K562 (cell line): ENCODE measurements around the gene A4GNT. TPM values are rescaled to one million over a fixed set of nuclear protein-coding genes. Genes with fewer than 3 reads are reported as not detected.

Source experiments
- ATAC-seq: fragments of 200-7000 bp; cut with Tn5 transposase; 3 replicates; pipeline ENCODE4 v1.9.1; 2020; ENCODE audit warnings: moderate library complexity
- BruUV-seq: library from RNA; stranded (reverse); fragments of 400-500 nt; replicated peaks from 2 replicates; lab custom pipeline; 2021; lab: Mats Ljungman, UMichigan
- CTCF ChIA-PET: fragments of 300-600 bp; formaldehyde crosslinking; extraction: SDS; loops from one replicate; lab custom pipeline; 2021; ENCODE audit warnings: low intra/inter-chr PET ratio; lab: Yijun Ruan, JAX
- POLR2A ChIA-PET: fragments of 300-600, 350-650 bp; sonication (Branson Sonifier 250); formaldehyde crosslinking; extraction: SDS; loops from one replicate; lab custom pipeline; 2021; ENCODE audit warnings: antibody characterized with exemption, inconsistent platforms; lab: Yijun Ruan, JAX
- DNase-seq, 4 experiments: peaks; one replicate each; pipeline versions ENCODE4 v3.0.0 to v3.0.0-alpha.2; 2011 to 2018; ENCODE audit warnings: low spot score in 3 of 4, mixed read lengths in 3 of 4; ENCODE audit errors: extremely low read depth in 1 of 4
- FAIRE-seq: peaks from 2 replicates; lab custom pipeline; 2011; peaks lifted over from hg19 to GRCh38; lab: Jason Lieb, UNC
- H2AFZ ChIP-seq: 2 replicates; pipeline ENCODE4 v1.6.0; 2011; ENCODE audit warnings: low read depth, low read length, control low read depth, inconsistent platforms
- H3K27ac ChIP-seq: fragments of 200-600 bp; 3 replicates; pipeline ENCODE4 v1.8.0; 2011; ENCODE audit warnings: low read depth, mild to moderate bottlenecking, control low read depth, inconsistent platforms, low read length, moderate library complexity, mixed read lengths; ENCODE audit errors: extremely low read depth
- H3K27me3 ChIP-seq, 2 experiments: fragments of 300-600 bp in 1 of 2; 2 replicates in 1 of 2; 3 replicates in 1 of 2; pipeline versions ENCODE4 v1.6.0 to v1.8.0; 2011; ENCODE audit warnings: inconsistent platforms in 2 of 2, low read length in 2 of 2, mild to moderate bottlenecking in 1 of 2, mixed read lengths in 1 of 2, moderate library complexity in 1 of 2; ENCODE audit not compliant: control insufficient read depth in 2 of 2, insufficient read depth in 2 of 2
- H3K36me3 ChIP-seq: fragments of 300-600 bp; 3 replicates; pipeline ENCODE4 v1.8.0; 2011; ENCODE audit warnings: mild to moderate bottlenecking, low read length, inconsistent platforms; ENCODE audit not compliant: control insufficient read depth, insufficient read depth
- H3K4me1 ChIP-seq, 2 experiments: fragments of 200-600 bp in 1 of 2; replicated peaks in 1 of 2; 2 replicates in 1 of 2; 3 replicates in 1 of 2; pipeline versions ENCODE4 v1.5.1 to v1.8.0; 2011; ENCODE audit warnings: inconsistent platforms in 2 of 2, low read length in 2 of 2, mild to moderate bottlenecking in 1 of 2, mixed read lengths in 1 of 2, moderate library complexity in 1 of 2; ENCODE audit not compliant: control insufficient read depth in 2 of 2, insufficient read depth in 2 of 2
- H3K4me2 ChIP-seq: 2 replicates; pipeline ENCODE4 v1.6.1; 2011; ENCODE audit warnings: low read length, control low read depth, inconsistent platforms, mixed read lengths; ENCODE audit not compliant: insufficient read depth
- H3K4me3 ChIP-seq: fragments of 200-600 bp; sonication (generic), shearing (Covaris generic); 2 replicates; pipeline ENCODE4 v1.5.1; 2016; ENCODE audit warnings: control low read depth, inconsistent platforms
- H3K79me2 ChIP-seq: fragments of 200-600 bp; 3 replicates; pipeline ENCODE4 v1.8.0; 2011; ENCODE audit warnings: low read length, inconsistent platforms; ENCODE audit not compliant: control insufficient read depth, insufficient read depth
- H3K9ac ChIP-seq, 2 experiments: 2 replicates each; pipeline versions ENCODE4 v1.6.0 to v1.6.1; 2011; ENCODE audit warnings: low read depth in 2 of 2, low read length in 2 of 2, control low read depth in 1 of 2, inconsistent platforms in 1 of 2, mild to moderate bottlenecking in 1 of 2, mixed read lengths in 1 of 2; ENCODE audit not compliant: insufficient read depth in 1 of 2
- H3K9me1 ChIP-seq: one replicate; pipeline ENCODE4 v1.6.0; 2011; ENCODE audit warnings: inconsistent platforms, mild to moderate bottlenecking, low read length, moderate library complexity; ENCODE audit not compliant: control insufficient read depth, insufficient read depth
- H3K9me3 ChIP-seq: replicated peaks from 2 replicates; pipeline ENCODE4 v1.5.1; 2011; ENCODE audit warnings: low read depth, low read length, inconsistent platforms; ENCODE audit not compliant: control insufficient read depth, insufficient read depth
- H4K20me1 ChIP-seq: replicated peaks from 2 replicates; pipeline ENCODE4 v1.6.1; 2011; ENCODE audit warnings: low read length, inconsistent platforms, mixed read lengths; ENCODE audit not compliant: control insufficient read depth, insufficient read depth
- ATF1 ChIP-seq, 2 experiments: fragments of 450-650 bp in 1 of 2; IDR thresholded peaks; 2 replicates each; pipeline ENCODE4 v1.6.1; 2016; ENCODE audit warnings: missing compliant biosample characterization in 1 of 2, missing genetic modification characterization in 1 of 2
- FOXA3 ChIP-seq, 2 experiments: fragments of 450-650 bp in 1 of 2; sonication (generic) in 1 of 2; formaldehyde crosslinking; IDR thresholded peaks in 1 of 2; conservative IDR thresholded peaks in 1 of 2; 2 replicates each; pipeline versions ENCODE4 v1.4.0 to v1.8.0; 2020 to 2022; ENCODE audit warnings: mild to moderate bottlenecking in 2 of 2, missing genetic modification reagents in 1 of 2
- FOXJ2 ChIP-seq: fragments of 200-800 bp; sonication (Bioruptor generic); IDR thresholded peaks from 2 replicates; pipeline ENCODE4 v1.6.1; 2016; ENCODE audit warnings: missing genetic modification characterization, missing compliant biosample characterization
- FOXK2 ChIP-seq, 2 experiments: fragments of 450-650 bp; IDR thresholded peaks in 1 of 2; conservative IDR thresholded peaks in 1 of 2; 2 replicates each; pipeline ENCODE4 v1.6.1; 2016; ENCODE audit warnings: low read depth in 2 of 2, mild to moderate bottlenecking in 1 of 2
- HBP1 ChIP-seq: fragments of 450-650 bp; formaldehyde crosslinking; IDR thresholded peaks from 2 replicates; pipeline ENCODE4 v1.4.0; 2022; ENCODE audit warnings: missing genetic modification characterization
- JUND ChIP-seq, 2 experiments: IDR thresholded peaks; 2 replicates in 1 of 2; 3 replicates in 1 of 2; pipeline ENCODE4 v1.6.1; 2011; ENCODE audit warnings: borderline replicate concordance in 2 of 2, low read depth in 2 of 2, low read length in 2 of 2, improper control_type of control experiment in 1 of 2, missing biosample characterization in 1 of 2, missing genetic modification characterization in 1 of 2, missing genetic modification reagents in 1 of 2
- KDM1A ChIP-seq, 2 experiments: fragments of 450-650 bp; IDR thresholded peaks; 2 replicates each; pipeline ENCODE4 v1.6.1; 2016; ENCODE audit warnings: mild to moderate bottlenecking in 2 of 2
- L3MBTL2 ChIP-seq: fragments of 450-650 bp; IDR thresholded peaks from 2 replicates; pipeline ENCODE4 v1.6.1; 2016; ENCODE audit warnings: mild to moderate bottlenecking, moderate library complexity
- NBN ChIP-seq: fragments of 450-650 bp; IDR thresholded peaks from 2 replicates; pipeline ENCODE4 v1.6.1; 2016; ENCODE audit warnings: low read depth, mild to moderate bottlenecking
- PCBP1 ChIP-seq: fragments of 200-400 bp; formaldehyde crosslinking; IDR thresholded peaks from 2 replicates; pipeline ENCODE4 v1.6.1; 2018; ENCODE audit warnings: mild to moderate bottlenecking, low read depth, low read length; ENCODE audit not compliant: poor library complexity, severe bottlenecking
- RBM39 ChIP-seq: fragments of 200-400 bp; formaldehyde crosslinking; optimal IDR thresholded peaks from 2 replicates; pipeline ENCODE3; 2018; ENCODE audit warnings: low read depth, low read length
- SRF ChIP-seq, 2 experiments: fragments of 250-450, 450-650 bp in 1 of 2; sonication (Bioruptor Pico) in 1 of 2; sonication (generic) in 1 of 2; formaldehyde crosslinking; IDR thresholded peaks; 2 replicates each; pipeline versions ENCODE4 v1.5.0 to v1.5.1; 2020 to 2022; ENCODE audit warnings: mild to moderate bottlenecking in 1 of 2, missing genetic modification reagents in 1 of 2
- TSC22D4 ChIP-seq: fragments of 450-650 bp; IDR thresholded peaks from 2 replicates; pipeline ENCODE4 v1.6.1; 2016; ENCODE audit warnings: missing genetic modification characterization, missing biosample characterization, control low read depth
- ZNF184 ChIP-seq: sonication (generic); formaldehyde crosslinking; IDR thresholded peaks from 2 replicates; pipeline ENCODE4 v1.5.0; 2020; ENCODE audit warnings: missing genetic modification reagents
- ZNF444 ChIP-seq: fragments of 250-450 bp; sonication (Bioruptor Pico); IDR thresholded peaks from 2 replicates; pipeline ENCODE4 v1.4.0; 2020; ENCODE audit warnings: mild to moderate bottlenecking, moderate library complexity
- ZSCAN32 ChIP-seq: fragments of 450-650 bp; formaldehyde crosslinking; IDR thresholded peaks from 2 replicates; pipeline ENCODE4 v1.4.0; 2020; ENCODE audit warnings: mild to moderate bottlenecking, moderate library complexity
- WGBS: fragments of 100-300 bp; shearing (Covaris generic); methylation state at CpG from one replicate; pipeline ENCODE4 v1.1.6; 2016; ENCODE audit warnings: low coverage, mixed read lengths; ENCODE audit not compliant: insufficient coverage; ENCODE audit errors: missing lambda C conversion rate; 5-methylcytosine and 5-hydroxymethylcytosine counted together
- in situ Hi-C: fragments of 300-500 bp; cut with MboI; formaldehyde crosslinking; loops from 4 replicates; pipeline ENCODE4 v1.15.0; 2018; ENCODE audit warnings: inconsistent platforms, mixed read lengths
- intact Hi-C: fragments of 100-400 bp; cut with micrococcal nuclease; formaldehyde crosslinking; loops from 2 replicates; pipeline ENCODE4 v1.14.2; 2022
- polyA plus RNA-seq, 8 experiments: library from polyadenylated mRNA; depleted of rRNA in 4 of 8; stranded (reverse) in 5 of 8; unstranded in 3 of 8; fragments of >200 nt; fragmentation: Nextera tagmentation in 2 of 8; fragmentation: Illumina TruSeq in 1 of 8; extraction: Ambion mirVana in 2 of 8; extraction: Trizol in 1 of 8; gene quantifications; 2 replicates each; pipeline versions ENCODE4 v1.2.1 to v1.2.3, GENCODE V29; 2011 to 2014; ENCODE audit warnings: inconsistent platforms in 1 of 8, missing spikeins in 1 of 8
- total RNA-seq, 7 experiments: library from RNA; depleted of rRNA in 6 of 7; stranded (reverse); fragments of >200 nt in 6 of 7; fragmentation: Illumina TruSeq in 2 of 7; extraction: Trizol in 2 of 7; gene quantifications; 2 replicates each; pipeline versions ENCODE4 v1.2.1 to v1.2.3, GENCODE V29; 2011 to 2021; ENCODE audit warnings: low replicate concordance in 1 of 7
- TF ChIP-seq, protein P1 (sequence below): sonication (generic); formaldehyde crosslinking; IDR thresholded peaks from 2 replicates; pipeline ENCODE4 v1.5.0; 2020; ENCODE audit warnings: missing genetic modification reagents

Gene A4GNT
- total and polyA plus RNA-seq, 9 of the 15 experiments (the other 6 are each of a cell fraction or from before 2014, with no cell fraction given) = not detected

DNA sequence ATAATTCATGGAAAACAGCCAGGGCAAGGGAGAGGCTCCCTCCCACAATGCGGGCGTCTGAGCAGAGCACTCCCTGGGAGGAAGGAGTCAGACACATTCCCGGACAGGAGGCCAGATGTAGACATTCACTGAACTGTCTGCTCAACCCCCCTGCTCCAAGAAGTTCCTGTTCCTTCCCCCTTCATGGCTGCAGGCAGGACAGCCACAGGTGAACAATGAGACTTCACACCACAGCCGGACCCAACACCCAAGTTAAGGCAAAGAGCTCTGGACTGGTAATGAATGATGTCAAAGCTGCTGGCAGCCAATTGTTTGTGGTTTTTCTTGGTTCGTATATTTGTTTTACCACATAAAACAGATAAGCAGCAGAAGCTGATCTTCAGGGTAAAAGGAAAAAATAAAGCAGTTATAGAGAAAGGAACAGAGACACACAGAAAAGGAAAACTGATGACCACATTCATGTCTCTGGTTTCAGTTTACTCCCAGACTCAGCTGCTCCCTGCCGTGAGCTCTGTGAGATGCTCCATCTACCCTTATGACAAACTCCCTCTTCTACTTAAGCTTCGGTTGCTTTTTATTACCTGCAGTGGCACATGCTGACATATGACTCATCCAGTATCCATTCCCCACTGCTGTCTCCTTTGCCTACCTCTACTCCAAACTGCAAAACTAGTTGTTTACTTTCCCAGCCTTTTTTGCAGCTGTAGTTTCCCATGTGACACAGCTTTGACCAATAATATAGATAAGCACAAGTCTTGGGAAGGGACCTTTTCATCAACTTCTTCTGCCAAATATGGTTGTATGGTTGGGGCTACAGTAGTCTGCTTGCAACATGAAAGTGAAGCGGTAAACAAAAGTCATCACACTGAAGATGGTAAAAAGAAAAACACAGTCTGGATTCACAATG lies 49.9 kb downstream of the A4GNT start:
- ChIA-PET CTCF (no interaction called here), POLR2A (interaction anchor here (0.6 kb wide), 2 partner anchors 49 to 266 kb away, joined by 3 read pairs; no protein-coding TSS in a partner anchor)
- Histone ChIP-seq H3K4me3 (no peak overlapping the region), H3K4me2 (no peak overlapping the region), H4K20me1 (no peaks in the 10 kb centered on the region; the same call in 1 of the 2 replicates), H2AFZ (no peak overlapping the region), H3K9me3 (no peaks in the 10 kb centered on the region), H3K27me3 (peaks cover 0 to 12% of the 10 kb centered on the region in 2 experiments; a peak in 2 of 5 replicates), H3K36me3 (no peaks in the 10 kb centered on the region), H3K79me2 (no peaks in the 10 kb centered on the region), H3K9ac (no peak overlapping the region), H3K4me1 (no peaks in the 10 kb centered on the region), H3K27ac (no peak overlapping the region), H3K9me1 (no peaks in the 10 kb centered on the region)
- in situ Hi-C loops = no loop called here
- intact Hi-C loops = no loop called here
- DNase-seq = no peak
- 0% methylated on average over 8 of the region's 8 CpGs for whole genome bisulfite sequencing
- no peak for FAIRE-seq
- BruUV-seq = no TSS peak
- no peak for ATAC-seq
- no peak for TF ChIP-seq NBN
- TF ChIP-seq L3MBTL2 = 0 out of 2 replicates have a peak, but pooled peaks have one; percentile 34
- TF ChIP-seq TSC22D4 = no peak
- TF ChIP-seq ZNF444 (CRISPR knock-in tag) = no peak
- TF ChIP-seq ZSCAN32 (CRISPR knock-in tag) = no peak
- TF ChIP-seq ATF1 (CRISPR knock-in tag; IDR thresholded peaks at IDR 0.05) = no peak
- TF ChIP-seq ATF1 (tag; IDR thresholded peaks at IDR 0.05) = peak; percentile 55
- no peak for TF ChIP-seq KDM1A (IDR thresholded peaks at IDR 0.05)
- 0 out of 2 replicates have a peak, but pooled peaks have one; percentile 36 for TF ChIP-seq FOXJ2
- peak; percentile 39 to 67; a peak in 2 of 4 replicates for TF ChIP-seq SRF (CRISPR knock-in tag; IDR thresholded peaks at IDR 0.05)
- peak in 1 of 2 experiments; percentile 18; a peak in 1 of 4 replicates for TF ChIP-seq FOXK2 (conservative IDR thresholded peaks at IDR 0.05 in 1 of 2, IDR thresholded peaks at IDR 0.05 in 1 of 2; ENCODE audit: low read depth in 2 of 2)
- TF ChIP-seq, protein P1, sequence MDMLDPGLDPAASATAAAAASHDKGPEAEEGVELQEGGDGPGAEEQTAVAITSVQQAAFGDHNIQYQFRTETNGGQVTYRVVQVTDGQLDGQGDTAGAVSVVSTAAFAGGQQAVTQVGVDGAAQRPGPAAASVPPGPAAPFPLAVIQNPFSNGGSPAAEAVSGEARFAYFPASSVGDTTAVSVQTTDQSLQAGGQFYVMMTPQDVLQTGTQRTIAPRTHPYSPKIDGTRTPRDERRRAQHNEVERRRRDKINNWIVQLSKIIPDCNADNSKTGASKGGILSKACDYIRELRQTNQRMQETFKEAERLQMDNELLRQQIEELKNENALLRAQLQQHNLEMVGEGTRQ (CRISPR knock-in tag) = 0 out of 2 replicates have a peak, but pooled peaks have one; percentile 30
- peak in 1 of 2 experiments; percentile 69; a peak in 2 of 4 replicates for TF ChIP-seq FOXA3 (CRISPR knock-in tag; conservative IDR thresholded peaks at IDR 0.05 in 1 of 2, IDR thresholded peaks at IDR 0.05 in 1 of 2)
- TF ChIP-seq RBM39 = no peak
- peak; percentile 40; the same call in 1 of the 2 replicates for TF ChIP-seq JUND (IDR thresholded peaks at IDR 0.05; ENCODE audit: borderline replicate concordance, low read depth, low read length)
- TF ChIP-seq JUND (tag; IDR thresholded peaks at IDR 0.05; ENCODE audit: borderline replicate concordance, low read depth, low read length) = peak; percentile 63; the same call in 2 of the 3 replicates
- TF ChIP-seq ZNF184 (CRISPR knock-in tag) = no peak
- no peak for TF ChIP-seq PCBP1
- TF ChIP-seq HBP1 (CRISPR knock-in tag) = no peak
